SK-N-SH (cell line): ENCODE data around the gene FGF9. TPM values are rescaled to one million over a fixed set of nuclear protein-coding genes. Genes with fewer than 3 reads are reported as not detected.

Source experiments
- CTCF ChIA-PET: fragments of 300-600, 350-600 bp; formaldehyde crosslinking; extraction: SDS; loops from one replicate; lab custom pipeline; 2021; lab: Yijun Ruan, JAX
- POLR2A ChIA-PET: fragments of 350-600 bp; sonication (Branson Sonifier 250); formaldehyde crosslinking; extraction: SDS; loops from one replicate; lab custom pipeline; 2020; ENCODE audit warnings: antibody characterized with exemption, inconsistent platforms; lab: Yijun Ruan, JAX
- DNase-seq: peaks from one replicate; pipeline ENCODE4 v3.0.0; 2012
- H2AFZ ChIP-seq: fragments of 200-600 bp; sonication (generic); 2 replicates; pipeline ENCODE4 v1.8.1; 2016; ENCODE audit warnings: antibody characterized with exemption, mild to moderate bottlenecking, low read depth
- H3F3A ChIP-seq: fragments of 200-600 bp; sonication (generic); replicated peaks from 2 replicates; pipeline ENCODE3; 2016; ENCODE audit warnings: antibody characterized with exemption, mild to moderate bottlenecking; ENCODE audit not compliant: insufficient read depth
- H3K27ac ChIP-seq, 2 experiments: fragments of 200-500 bp in 1 of 2; fragments of 200-600 bp in 1 of 2; sonication (Bioruptor generic) in 1 of 2; sonication (generic), shearing (Covaris generic) in 1 of 2; 2 replicates each; pipeline versions ENCODE4 v1.5.1 to v1.6.1; 2014 to 2016; ENCODE audit warnings: low read depth in 2 of 2, inconsistent platforms in 1 of 2, low read length in 1 of 2, mild to moderate bottlenecking in 1 of 2, mixed read lengths in 1 of 2
- H3K27me3 ChIP-seq: fragments of 200-600 bp; sonication (generic), shearing (Covaris generic); 2 replicates; pipeline ENCODE4 v1.6.1; 2016; ENCODE audit warnings: mixed run types; ENCODE audit not compliant: insufficient read depth
- H3K36me3 ChIP-seq, 2 experiments: fragments of 200-500 bp in 1 of 2; fragments of 200-600 bp in 1 of 2; sonication (Bioruptor generic) in 1 of 2; sonication (generic) in 1 of 2; replicated peaks in 1 of 2; 2 replicates each; pipeline versions ENCODE3 to v1.5.1; 2014 to 2016; ENCODE audit warnings: low read length in 1 of 2, mild to moderate bottlenecking in 1 of 2; ENCODE audit not compliant: insufficient read depth in 2 of 2, control insufficient read depth in 1 of 2
- H3K4me1 ChIP-seq, 2 experiments: fragments of 200-500 bp in 1 of 2; fragments of 200-600 bp in 1 of 2; sonication (Bioruptor generic) in 1 of 2; sonication (generic), shearing (Covaris generic) in 1 of 2; 2 replicates each; pipeline versions ENCODE4 v1.5.1 to v1.6.1; 2014 to 2016; ENCODE audit warnings: low read depth in 1 of 2, low read length in 1 of 2, mixed run types in 1 of 2; ENCODE audit not compliant: insufficient read depth in 2 of 2, control insufficient read depth in 1 of 2
- H3K4me2 ChIP-seq: fragments of 200-600 bp; sonication (generic), shearing (Covaris generic); 2 replicates; pipeline ENCODE4 v1.6.1; 2017; ENCODE audit warnings: mixed run types
- H3K4me3 ChIP-seq, 2 experiments: fragments of 200-500 bp in 1 of 2; fragments of 200-600 bp in 1 of 2; sonication (Bioruptor generic) in 1 of 2; sonication (generic), shearing (Covaris generic) in 1 of 2; 2 replicates each; pipeline versions ENCODE4 v1.5.1 to v1.8.1; 2014 to 2016; ENCODE audit warnings: low read depth in 2 of 2, inconsistent platforms in 1 of 2, low read length in 1 of 2, mild to moderate bottlenecking in 1 of 2, mixed read lengths in 1 of 2, moderate library complexity in 1 of 2
- H3K79me2 ChIP-seq: fragments of 200-600 bp; sonication (generic); 2 replicates; pipeline ENCODE4 v1.8.1; 2017; ENCODE audit warnings: mild to moderate bottlenecking; ENCODE audit not compliant: insufficient read depth
- H3K9ac ChIP-seq: fragments of 200-600 bp; sonication (generic); 2 replicates; pipeline ENCODE4 v1.6.1; 2017; ENCODE audit warnings: mixed run types
- H3K9me2 ChIP-seq: fragments of 200-600 bp; sonication (generic); 2 replicates; pipeline ENCODE4 v1.6.1; 2017; ENCODE audit warnings: mixed run types
- H3K9me3 ChIP-seq: fragments of 200-600 bp; sonication (generic); 2 replicates; pipeline ENCODE4 v1.6.1; 2017; ENCODE audit warnings: mixed run types, mild to moderate bottlenecking, moderate library complexity
- H4K20me1 ChIP-seq: fragments of 200-600 bp; sonication (generic); 2 replicates; pipeline ENCODE4 v1.6.1; 2017; ENCODE audit warnings: mild to moderate bottlenecking, mixed run types; ENCODE audit not compliant: insufficient read depth
- CHD2 ChIP-seq: fragments of 150-350 bp; IDR thresholded peaks from 2 replicates; pipeline ENCODE4 v1.6.1; 2018; ENCODE audit warnings: low read length; ENCODE audit not compliant: partially characterized antibody
- ELF1 ChIP-seq: IDR thresholded peaks from 2 replicates; pipeline ENCODE4 v1.4.0; 2012
- EZH2phosphoT487 ChIP-seq: fragments of 200-600 bp; sonication (generic); IDR thresholded peaks from 2 replicates; pipeline ENCODE4 v1.6.1; 2017; ENCODE audit warnings: low read depth, mixed run types, mild to moderate bottlenecking, antibody characterized with exemption, moderate library complexity, borderline replicate concordance
- FOXM1 ChIP-seq: IDR thresholded peaks from 2 replicates; pipeline ENCODE4 v1.4.0; 2012; ENCODE audit warnings: low read depth, mild to moderate bottlenecking
- GABPA ChIP-seq: IDR thresholded peaks from 2 replicates; pipeline ENCODE4 v1.4.0; 2012; ENCODE audit warnings: low read depth, mild to moderate bottlenecking
- MEF2A ChIP-seq: IDR thresholded peaks from 2 replicates; pipeline ENCODE4 v1.4.0; 2012; ENCODE audit warnings: low read depth, borderline replicate concordance
- RCOR1 ChIP-seq: fragments of 150-350 bp; IDR thresholded peaks from 2 replicates; pipeline ENCODE4 v1.6.1; 2017; ENCODE audit warnings: antibody characterized with exemption, low read length
- RXRA ChIP-seq: IDR thresholded peaks from 2 replicates; pipeline ENCODE4 v1.4.0; 2012; ENCODE audit warnings: low read depth, mild to moderate bottlenecking, borderline replicate concordance
- SMC3 ChIP-seq: IDR thresholded peaks from 2 replicates; pipeline ENCODE4 v1.6.1; 2012; ENCODE audit warnings: low read depth, low read length, improper control_type of control experiment
- TCF12 ChIP-seq: IDR thresholded peaks from 2 replicates; pipeline ENCODE4 v1.4.0; 2012
- YY1 ChIP-seq: IDR thresholded peaks from 2 replicates; pipeline ENCODE4 v1.4.0; 2012; ENCODE audit warnings: low read depth, mild to moderate bottlenecking
- WGBS: methylation state at CpG from one replicate; pipeline ENCODE4 v1.1.6; 2017; ENCODE audit warnings: low lambda C conversion rate; 5-methylcytosine and 5-hydroxymethylcytosine counted together
- polyA plus RNA-seq, 3 experiments: library from polyadenylated mRNA; depleted of rRNA; stranded (reverse); fragments of >200 nt; gene quantifications; 2 replicates each; pipeline ENCODE4 v1.2.3, GENCODE V29; 2012
- TF ChIP-seq, protein P1 (sequence below): IDR thresholded peaks from 2 replicates; pipeline ENCODE4 v1.6.1; 2012; ENCODE audit warnings: mild to moderate bottlenecking, low read depth, low read length, moderate library complexity
- TF ChIP-seq, protein P2 (sequence below): fragments of 150-350 bp; IDR thresholded peaks from 2 replicates; pipeline ENCODE4 v1.6.1; 2017; ENCODE audit warnings: antibody characterized with exemption, low read length, low read depth, borderline replicate concordance
- TF ChIP-seq, protein P3 (sequence below): IDR thresholded peaks from 2 replicates; pipeline ENCODE4; 2012
- TF ChIP-seq, protein P4 (sequence below): IDR thresholded peaks from 2 replicates; pipeline ENCODE4 v1.4.0; 2012; ENCODE audit warnings: low read depth, borderline replicate concordance
- TF ChIP-seq, protein P5 (sequence below): IDR thresholded peaks from 2 replicates; pipeline ENCODE4 v1.4.0; 2012; ENCODE audit warnings: low read depth, borderline replicate concordance
- TF ChIP-seq, protein P6 (sequence below): fragments of 150-350 bp; IDR thresholded peaks from 2 replicates; pipeline ENCODE4 v1.6.1; 2016; ENCODE audit warnings: mild to moderate bottlenecking, low read depth, low read length

The FGF9 gene
- polyA plus RNA-seq, 1 of the 3 experiments (the other 2 are of a cell fraction) = not detected

DNA sequence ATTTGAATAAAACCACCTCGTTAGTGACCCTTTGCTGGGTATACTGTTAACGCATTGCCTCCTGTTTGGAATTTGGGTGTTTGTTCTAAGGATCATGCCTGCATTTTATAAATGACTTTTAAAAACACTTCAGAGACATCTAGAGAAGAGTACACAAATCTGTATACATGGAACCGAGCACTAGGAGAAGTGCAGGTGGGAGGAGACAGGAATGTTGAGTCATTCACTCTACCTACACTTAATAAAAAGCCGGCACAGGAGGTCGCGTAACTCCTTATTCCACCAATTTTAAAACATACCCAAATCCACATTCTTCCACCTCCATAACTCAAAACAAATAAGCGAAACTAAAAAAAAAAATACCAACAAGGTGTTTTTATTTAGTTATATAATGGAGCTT is 48.6 kb downstream of the FGF9 start:
- no peak for DNase-seq
- no peaks in the 10 kb centered on the region for H3K36me3 ChIP-seq
- H3K4me3 ChIP-seq = no peak overlapping the region
- H3K9me2 ChIP-seq = no peaks in the 10 kb centered on the region
- POLR2A ChIA-PET = no interaction called here
- H3K9ac ChIP-seq = no peak overlapping the region
- H3K27ac ChIP-seq = no peak overlapping the region
- H3K27me3 ChIP-seq = peaks cover 23% of the 10 kb centered on the region; the same call in 1 of the 2 replicates
- no peak overlapping the region for H3K4me2 ChIP-seq
- TF ChIP-seq ELF1 (no peak), GABPA (no peak), YY1 (no peak), RXRA (no peak), FOXM1 (no peak), EZH2phosphoT487 (no peak), CHD2 (no peak), TCF12 (no peak), MEF2A (no peak), SMC3 (no peak), RCOR1 (no peak)
- TF ChIP-seq, protein P1, sequence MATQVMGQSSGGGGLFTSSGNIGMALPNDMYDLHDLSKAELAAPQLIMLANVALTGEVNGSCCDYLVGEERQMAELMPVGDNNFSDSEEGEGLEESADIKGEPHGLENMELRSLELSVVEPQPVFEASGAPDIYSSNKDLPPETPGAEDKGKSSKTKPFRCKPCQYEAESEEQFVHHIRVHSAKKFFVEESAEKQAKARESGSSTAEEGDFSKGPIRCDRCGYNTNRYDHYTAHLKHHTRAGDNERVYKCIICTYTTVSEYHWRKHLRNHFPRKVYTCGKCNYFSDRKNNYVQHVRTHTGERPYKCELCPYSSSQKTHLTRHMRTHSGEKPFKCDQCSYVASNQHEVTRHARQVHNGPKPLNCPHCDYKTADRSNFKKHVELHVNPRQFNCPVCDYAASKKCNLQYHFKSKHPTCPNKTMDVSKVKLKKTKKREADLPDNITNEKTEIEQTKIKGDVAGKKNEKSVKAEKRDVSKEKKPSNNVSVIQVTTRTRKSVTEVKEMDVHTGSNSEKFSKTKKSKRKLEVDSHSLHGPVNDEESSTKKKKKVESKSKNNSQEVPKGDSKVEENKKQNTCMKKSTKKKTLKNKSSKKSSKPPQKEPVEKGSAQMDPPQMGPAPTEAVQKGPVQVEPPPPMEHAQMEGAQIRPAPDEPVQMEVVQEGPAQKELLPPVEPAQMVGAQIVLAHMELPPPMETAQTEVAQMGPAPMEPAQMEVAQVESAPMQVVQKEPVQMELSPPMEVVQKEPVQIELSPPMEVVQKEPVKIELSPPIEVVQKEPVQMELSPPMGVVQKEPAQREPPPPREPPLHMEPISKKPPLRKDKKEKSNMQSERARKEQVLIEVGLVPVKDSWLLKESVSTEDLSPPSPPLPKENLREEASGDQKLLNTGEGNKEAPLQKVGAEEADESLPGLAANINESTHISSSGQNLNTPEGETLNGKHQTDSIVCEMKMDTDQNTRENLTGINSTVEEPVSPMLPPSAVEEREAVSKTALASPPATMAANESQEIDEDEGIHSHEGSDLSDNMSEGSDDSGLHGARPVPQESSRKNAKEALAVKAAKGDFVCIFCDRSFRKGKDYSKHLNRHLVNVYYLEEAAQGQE = no peak
- TF ChIP-seq, protein P2, sequence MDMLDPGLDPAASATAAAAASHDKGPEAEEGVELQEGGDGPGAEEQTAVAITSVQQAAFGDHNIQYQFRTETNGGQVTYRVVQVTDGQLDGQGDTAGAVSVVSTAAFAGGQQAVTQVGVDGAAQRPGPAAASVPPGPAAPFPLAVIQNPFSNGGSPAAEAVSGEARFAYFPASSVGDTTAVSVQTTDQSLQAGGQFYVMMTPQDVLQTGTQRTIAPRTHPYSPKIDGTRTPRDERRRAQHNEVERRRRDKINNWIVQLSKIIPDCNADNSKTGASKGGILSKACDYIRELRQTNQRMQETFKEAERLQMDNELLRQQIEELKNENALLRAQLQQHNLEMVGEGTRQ = no peak
- TF ChIP-seq, protein P3, sequence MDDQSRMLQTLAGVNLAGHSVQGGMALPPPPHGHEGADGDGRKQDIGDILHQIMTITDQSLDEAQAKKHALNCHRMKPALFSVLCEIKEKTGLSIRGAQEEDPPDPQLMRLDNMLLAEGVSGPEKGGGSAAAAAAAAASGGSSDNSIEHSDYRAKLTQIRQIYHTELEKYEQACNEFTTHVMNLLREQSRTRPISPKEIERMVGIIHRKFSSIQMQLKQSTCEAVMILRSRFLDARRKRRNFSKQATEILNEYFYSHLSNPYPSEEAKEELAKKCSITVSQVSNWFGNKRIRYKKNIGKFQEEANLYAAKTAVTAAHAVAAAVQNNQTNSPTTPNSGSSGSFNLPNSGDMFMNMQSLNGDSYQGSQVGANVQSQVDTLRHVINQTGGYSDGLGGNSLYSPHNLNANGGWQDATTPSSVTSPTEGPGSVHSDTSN = no peak
- TF ChIP-seq, protein P4, sequence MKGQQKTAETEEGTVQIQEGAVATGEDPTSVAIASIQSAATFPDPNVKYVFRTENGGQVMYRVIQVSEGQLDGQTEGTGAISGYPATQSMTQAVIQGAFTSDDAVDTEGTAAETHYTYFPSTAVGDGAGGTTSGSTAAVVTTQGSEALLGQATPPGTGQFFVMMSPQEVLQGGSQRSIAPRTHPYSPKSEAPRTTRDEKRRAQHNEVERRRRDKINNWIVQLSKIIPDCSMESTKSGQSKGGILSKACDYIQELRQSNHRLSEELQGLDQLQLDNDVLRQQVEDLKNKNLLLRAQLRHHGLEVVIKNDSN = no peak
- TF ChIP-seq, protein P5, sequence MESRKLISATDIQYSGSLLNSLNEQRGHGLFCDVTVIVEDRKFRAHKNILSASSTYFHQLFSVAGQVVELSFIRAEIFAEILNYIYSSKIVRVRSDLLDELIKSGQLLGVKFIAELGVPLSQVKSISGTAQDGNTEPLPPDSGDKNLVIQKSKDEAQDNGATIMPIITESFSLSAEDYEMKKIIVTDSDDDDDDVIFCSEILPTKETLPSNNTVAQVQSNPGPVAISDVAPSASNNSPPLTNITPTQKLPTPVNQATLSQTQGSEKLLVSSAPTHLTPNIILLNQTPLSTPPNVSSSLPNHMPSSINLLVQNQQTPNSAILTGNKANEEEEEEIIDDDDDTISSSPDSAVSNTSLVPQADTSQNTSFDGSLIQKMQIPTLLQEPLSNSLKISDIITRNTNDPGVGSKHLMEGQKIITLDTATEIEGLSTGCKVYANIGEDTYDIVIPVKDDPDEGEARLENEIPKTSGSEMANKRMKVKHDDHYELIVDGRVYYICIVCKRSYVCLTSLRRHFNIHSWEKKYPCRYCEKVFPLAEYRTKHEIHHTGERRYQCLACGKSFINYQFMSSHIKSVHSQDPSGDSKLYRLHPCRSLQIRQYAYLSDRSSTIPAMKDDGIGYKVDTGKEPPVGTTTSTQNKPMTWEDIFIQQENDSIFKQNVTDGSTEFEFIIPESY = no peak
- TF ChIP-seq, protein P6, sequence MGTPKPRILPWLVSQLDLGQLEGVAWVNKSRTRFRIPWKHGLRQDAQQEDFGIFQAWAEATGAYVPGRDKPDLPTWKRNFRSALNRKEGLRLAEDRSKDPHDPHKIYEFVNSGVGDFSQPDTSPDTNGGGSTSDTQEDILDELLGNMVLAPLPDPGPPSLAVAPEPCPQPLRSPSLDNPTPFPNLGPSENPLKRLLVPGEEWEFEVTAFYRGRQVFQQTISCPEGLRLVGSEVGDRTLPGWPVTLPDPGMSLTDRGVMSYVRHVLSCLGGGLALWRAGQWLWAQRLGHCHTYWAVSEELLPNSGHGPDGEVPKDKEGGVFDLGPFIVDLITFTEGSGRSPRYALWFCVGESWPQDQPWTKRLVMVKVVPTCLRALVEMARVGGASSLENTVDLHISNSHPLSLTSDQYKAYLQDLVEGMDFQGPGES = no peak
- WGBS = 36% methylated on average over 7 of the region's 7 CpGs
- CTCF ChIA-PET = no interaction called here
- no peaks in the 10 kb centered on the region for H3F3A ChIP-seq
- no peaks in the 10 kb centered on the region for H4K20me1 ChIP-seq
- H3K79me2 ChIP-seq = no peaks in the 10 kb centered on the region
- no peaks in the 10 kb centered on the region for H3K4me1 ChIP-seq
- no peaks in the 10 kb centered on the region for H3K9me3 ChIP-seq
- no peak overlapping the region for H2AFZ ChIP-seq
